GM10248 (cell line): ENCODE results near the gene CXCL1.

Source experiments
- CTCF ChIA-PET: fragments of 300-600 bp; sonication (Branson Sonifier 250); formaldehyde crosslinking; extraction: SDS; loops from one replicate; lab custom pipeline; 2021; ENCODE audit warnings: antibody characterized with exemption; lab: Yijun Ruan, JAX
- POLR2A ChIA-PET: fragments of 350-650 bp; sonication (Branson Sonifier 250); formaldehyde crosslinking; extraction: SDS; loops from one replicate; lab custom pipeline; 2020; ENCODE audit warnings: antibody characterized with exemption; lab: Yijun Ruan, JAX
- DNase-seq: peaks from one replicate; pipeline ENCODE4 v3.0.0; 2012; ENCODE audit errors: extremely low spot score
- CTCF ChIP-seq: IDR thresholded peaks from 2 replicates; pipeline ENCODE4 v1.5.1; 2012; ENCODE audit warnings: mild to moderate bottlenecking, low read depth; ENCODE audit errors: extremely low read depth, missing control alignments, control extremely low read depth

Gene CXCL1

GRCh38 chr4:73865431-73866096, 3.6 kb upstream of the CXCL1 start:
- no peak for DNase-seq
- TF ChIP-seq CTCF, result no peak
- ChIA-PET CTCF (interaction anchor here (1.7 kb wide), 1 partner anchor 14 kb away, joined by 3 read pairs; no protein-coding TSS in a partner anchor), POLR2A (no interaction called here)

GRCh38 chr4:73866246-73866645, 2.9 kb upstream of the CXCL1 start:
- no peak for TF ChIP-seq CTCF
- DNase-seq, result no peak
- CTCF ChIA-PET, result interaction anchor here (0.7 to 1.7 kb wide), 2 partner anchors 14 to 16 kb away, joined by 3 read pairs; no protein-coding TSS in a partner anchor
- POLR2A ChIA-PET, result no interaction called here

- POLR2A ChIA-PET, result no interaction called here
- no peak for TF ChIP-seq CTCF
- DNase-seq, result no peak
- CTCF ChIA-PET, result interaction anchor here (0.6 to 1.6 kb wide), 3 partner anchors 9 to 349 kb away, joined by 3 to 4 read pairs (median 3); no protein-coding TSS in a partner anchor
Measured at GRCh38 chr4:73867783-73868182, 1.4 kb upstream of the CXCL1 start.

- POLR2A ChIA-PET, result no interaction called here
- CTCF ChIA-PET, result interaction anchor here (0.6 to 1.6 kb wide), 4 partner anchors 10 to 350 kb away, joined by 3 to 4 read pairs (median 3); no protein-coding TSS in a partner anchor
- DNase-seq, result no peak
- no peak for TF ChIP-seq CTCF
Measured at GRCh38 chr4:73868206-73869129, 725 bp upstream of the CXCL1 start.

GRCh38 chr4:73870260-73870659, 1.1 kb downstream of the CXCL1 start:
- no peak for DNase-seq
- ChIA-PET CTCF (interaction anchor here (1.2 kb wide), 1 partner anchor 43 kb away, joined by 3 read pairs; no protein-coding TSS in a partner anchor), POLR2A (no interaction called here)
- TF ChIP-seq CTCF, result no peak

- ChIA-PET CTCF (no interaction called here), POLR2A (no interaction called here)
- no peak for DNase-seq
- no peak for TF ChIP-seq CTCF
Measured at GRCh38 chr4:73870768-73871167, 1.6 kb downstream of the CXCL1 start.
